ENCODE measurements around the gene CFAP20.

Gene CFAP20

GRCh38 chr16:58129097-58129936, at the start of gene CFAP20:
Gene CFAP20 (minus strand): TSS chr16:58129381. CDS start chr16:58129115, 266 bp downstream.
- peak; percentile 75 to 99 (median 97) for DNase-seq

GRCh38 chr16:58177353-58177710, 48.2 kb upstream of the CFAP20 start:
- no peak for DNase-seq

GRCh38 chr16:58176608-58177352, 47.6 kb upstream of the CFAP20 start:
- DNase-seq: no peak

- DNase-seq: no peak
Measured at GRCh38 chr16:58170223-58170622, 41.0 kb upstream of the CFAP20 start.

GRCh38 chr16:58160855-58161254, 31.7 kb upstream of the CFAP20 start:
- DNase-seq: no peak

GRCh38 chr16:58158725-58159124, 29.5 kb upstream of the CFAP20 start:
- DNase-seq: no peak

- DNase-seq: no peak
Measured at GRCh38 chr16:58157951-58158540, 28.9 kb upstream of the CFAP20 start.

GRCh38 chr16:58157239-58157638, 28.1 kb upstream of the CFAP20 start:
- no peak for DNase-seq

GRCh38 chr16:58155839-58156238, 26.7 kb upstream of the CFAP20 start:
- DNase-seq: no peak

- no peak for DNase-seq
Measured at GRCh38 chr16:58154345-58154744, 25.2 kb upstream of the CFAP20 start.

GRCh38 chr16:58152246-58152868, 23.2 kb upstream of the CFAP20 start:
- DNase-seq: no peak

GRCh38 chr16:58148526-58148925, 19.3 kb upstream of the CFAP20 start:
- DNase-seq: no peak

- no peak for DNase-seq
Measured at GRCh38 chr16:58148099-58148498, 18.9 kb upstream of the CFAP20 start.

GRCh38 chr16:58138852-58139251, 9.7 kb upstream of the CFAP20 start:
- DNase-seq: no peak

- no peak for DNase-seq
Measured at GRCh38 chr16:58137581-58137980, 8.4 kb upstream of the CFAP20 start.

GRCh38 chr16:58128711-58129096, 477 bp downstream of the CFAP20 start:
- peak in 15 of 56 donors; percentile 23 to 67 (median 56) for DNase-seq

GRCh38 chr16:58128181-58128631, 975 bp downstream of the CFAP20 start:
- peak in 26 of 56 donors; percentile 9 to 71 (median 37) for DNase-seq

- DNase-seq: no peak
Measured at GRCh38 chr16:58127634-58128033, 1.5 kb downstream of the CFAP20 start.

- DNase-seq: peak in 3 of 56 donors; percentile 7 to 27 (median 16)
Measured at GRCh38 chr16:58127033-58127556, 2.1 kb downstream of the CFAP20 start.

- no peak for DNase-seq
Measured at GRCh38 chr16:58126451-58126961, 2.7 kb downstream of the CFAP20 start.

- DNase-seq: peak in 1 of 56 donors; percentile 18
Measured at GRCh38 chr16:58125781-58126335, 3.3 kb downstream of the CFAP20 start.
